Neutrophil (primary cell): ENCODE data around the gene NUDT1.

Experiments used
- H3K27ac ChIP-seq: fragments of 200-600 bp; sonication (generic); 2 replicates; pipeline ENCODE4 v1.5.1; 2016; ENCODE audit warnings: mild to moderate bottlenecking, moderate library complexity
- H3K27me3 ChIP-seq: fragments of 200-600 bp; sonication (generic); 2 replicates; pipeline ENCODE4 v1.6.0; 2016; ENCODE audit warnings: mild to moderate bottlenecking
- H3K36me3 ChIP-seq: fragments of 200-600 bp; sonication (generic); 2 replicates; pipeline ENCODE4 v1.5.1; 2017
- H3K4me1 ChIP-seq, 2 experiments: fragments of 200-600 bp in 1 of 2; sonication (generic) in 1 of 2; 1 replicate in 1 of 2; 2 replicates in 1 of 2; pipeline versions ENCODE4 v1.5.1 to v1.6.1; 2013 to 2016; ENCODE audit warnings: low read depth in 1 of 2, low read length in 1 of 2, mild to moderate bottlenecking in 1 of 2, moderate library complexity in 1 of 2; ENCODE audit not compliant: control insufficient read depth in 1 of 2, insufficient read depth in 1 of 2
- H3K4me3 ChIP-seq, 2 experiments: fragments of 200-600 bp in 1 of 2; sonication (generic) in 1 of 2; 1 replicate in 1 of 2; 2 replicates in 1 of 2; pipeline ENCODE4 v1.5.1; 2013 to 2016; ENCODE audit warnings: low read depth in 1 of 2, low read length in 1 of 2, mild to moderate bottlenecking in 1 of 2, moderate library complexity in 1 of 2
- H3K9me3 ChIP-seq: fragments of 200-600 bp; sonication (generic); 2 replicates; pipeline ENCODE4 v1.5.1; 2016
- CTCF ChIP-seq: fragments of 200-600 bp; sonication (generic); IDR thresholded peaks from 2 replicates; pipeline ENCODE4 v1.5.1; 2016; ENCODE audit warnings: antibody characterized with exemption

The NUDT1 gene

DNA sequence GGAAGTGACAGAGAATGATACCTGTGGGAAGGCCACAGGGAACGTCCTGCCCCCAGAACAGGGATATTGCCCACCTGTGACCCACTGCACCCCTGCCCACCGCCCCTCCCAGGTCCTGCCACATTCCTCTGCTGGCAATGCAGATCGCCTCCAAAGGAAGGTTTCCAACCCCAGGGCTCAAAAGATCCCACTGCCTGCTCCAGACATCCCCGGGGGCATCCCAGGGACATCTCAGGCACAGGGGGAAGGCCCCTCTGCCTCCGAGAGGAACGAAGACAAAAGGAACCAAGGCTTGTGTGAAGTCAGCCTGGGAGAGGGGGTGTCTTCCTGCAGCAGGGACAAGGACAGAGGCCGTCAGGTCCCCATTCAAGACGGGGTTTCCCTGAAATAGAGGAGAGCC lies 28.5 kb downstream of the NUDT1 start:
- no peak overlapping the region for H3K27ac ChIP-seq
- H3K4me3 ChIP-seq: no peak overlapping the region
- H3K4me1 ChIP-seq: no peaks in the 10 kb centered on the region
- no peaks in the 10 kb centered on the region for H3K27me3 ChIP-seq
- no peaks in the 10 kb centered on the region for H3K9me3 ChIP-seq
- no peak for TF ChIP-seq CTCF
- peaks cover 16% of the 10 kb centered on the region for H3K36me3 ChIP-seq

DNA sequence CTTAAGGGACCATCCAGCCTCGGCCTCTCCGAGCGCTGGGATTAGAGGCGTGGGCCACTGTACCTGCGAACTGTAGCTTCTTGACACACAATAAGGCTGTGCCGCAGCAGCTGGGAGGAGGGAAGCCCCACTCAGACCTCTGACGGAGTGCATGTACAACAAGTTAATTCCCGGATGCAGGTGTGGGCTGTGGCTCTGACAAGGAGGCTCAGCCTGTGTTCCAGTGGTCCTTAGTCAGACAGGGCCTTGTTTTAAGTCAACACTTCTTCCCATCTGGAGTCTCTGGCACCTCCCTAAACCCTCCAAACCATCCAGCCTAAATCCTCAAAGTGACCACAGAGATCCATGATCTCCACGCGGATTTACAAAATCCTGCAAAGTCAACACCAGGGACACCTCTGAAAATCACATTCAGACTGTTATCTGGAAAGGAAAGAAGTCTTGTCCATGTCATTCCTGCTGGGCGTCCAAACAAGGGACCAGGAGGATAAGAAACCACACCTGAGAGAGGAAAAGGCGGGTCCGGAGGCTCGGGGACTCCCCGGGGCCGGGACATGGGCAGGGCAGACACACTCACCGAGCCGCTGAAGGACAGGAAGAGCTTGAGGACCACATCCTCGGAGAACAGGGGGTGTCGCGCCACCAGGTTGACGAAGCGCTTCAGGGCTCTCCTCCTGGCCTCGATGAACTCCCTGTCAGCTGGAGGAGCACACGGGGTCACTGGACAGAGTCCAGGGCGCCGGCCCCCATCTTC lies 29.4 kb downstream of the NUDT1 start:
- no peak for TF ChIP-seq CTCF
- no peaks in the 10 kb centered on the region for H3K4me1 ChIP-seq
- H3K9me3 ChIP-seq: no peaks in the 10 kb centered on the region
- no peak overlapping the region for H3K27ac ChIP-seq
- peaks cover 16% of the 10 kb centered on the region for H3K36me3 ChIP-seq
- no peaks in the 10 kb centered on the region for H3K27me3 ChIP-seq
- H3K4me3 ChIP-seq: no peak overlapping the region

GRCh38 chr7:2272031-2272430 lies 30.0 kb downstream of the NUDT1 start:
- Histone ChIP-seq H3K9me3 (no peaks in the 10 kb centered on the region), H3K4me1 (no peaks in the 10 kb centered on the region), H3K27me3 (no peaks in the 10 kb centered on the region), H3K27ac (no peak overlapping the region), H3K4me3 (no peak overlapping the region), H3K36me3 (peaks cover 16% of the 10 kb centered on the region)
- no peak for TF ChIP-seq CTCF

GRCh38 chr7:2273866-2274265 lies 31.8 kb downstream of the NUDT1 start:
- Histone ChIP-seq H3K27ac (no peak overlapping the region), H3K4me3 (no peak overlapping the region), H3K4me1 (no peaks in the 10 kb centered on the region), H3K9me3 (no peaks in the 10 kb centered on the region), H3K36me3 (peaks cover 16% of the 10 kb centered on the region), H3K27me3 (no peaks in the 10 kb centered on the region)
- no peak for TF ChIP-seq CTCF

GRCh38 chr7:2274666-2275065 lies 32.6 kb downstream of the NUDT1 start:
- H3K27me3 ChIP-seq: no peaks in the 10 kb centered on the region
- no peak for TF ChIP-seq CTCF
- H3K36me3 ChIP-seq: peaks cover 16% of the 10 kb centered on the region
- no peak overlapping the region for H3K4me3 ChIP-seq
- H3K9me3 ChIP-seq: no peaks in the 10 kb centered on the region
- H3K4me1 ChIP-seq: no peaks in the 10 kb centered on the region
- no peak overlapping the region for H3K27ac ChIP-seq
